Prostate gland (tissue), 2 donors: ENCODE measurements around the gene LRRC4C.

Source experiments
- POLR2A ChIP-seq: fragments of 450-650 bp; IDR thresholded peaks from one replicate; pipeline ENCODE4 v1.6.1; 2016; ENCODE audit warnings: antibody characterized with exemption, mild to moderate bottlenecking
- POLR2AphosphoS5 ChIP-seq: sonication (generic); formaldehyde crosslinking; IDR thresholded peaks from one replicate; pipeline ENCODE4 v1.6.1; 2017; ENCODE audit warnings: antibody characterized with exemption
- TF ChIP-seq, protein P1 (sequence below), 4 experiments: fragments of 200-600 bp in 2 of 4; fragments of 450-650 bp in 2 of 4; sonication (generic) in 2 of 4; IDR thresholded peaks; 1 replicate in 3 of 4; 2 replicates in 1 of 4; pipeline ENCODE4 v1.5.1; 2016 to 2019; ENCODE audit warnings: antibody characterized with exemption in 4 of 4, mild to moderate bottlenecking in 2 of 4, moderate library complexity in 2 of 4

DNA sequence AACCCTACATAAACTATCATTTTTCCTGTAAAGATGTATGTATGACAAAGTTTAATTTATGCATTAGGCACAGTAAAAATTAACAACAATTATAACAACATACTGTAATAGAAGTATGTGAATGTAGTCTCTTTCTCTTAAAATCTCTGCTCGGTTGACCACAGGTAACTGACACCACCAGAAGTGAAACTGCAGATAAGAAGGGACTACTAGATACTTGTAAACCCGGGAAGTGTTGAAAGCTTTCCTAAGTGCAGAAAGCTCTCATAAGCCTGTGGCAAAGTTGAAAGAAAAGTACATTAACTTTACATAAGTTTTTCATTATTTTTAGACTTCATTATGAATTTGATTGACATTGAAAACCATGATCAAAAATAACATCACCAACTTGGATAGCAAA is 1173.3 kb downstream of the LRRC4C start:
- TF ChIP-seq, protein P1, sequence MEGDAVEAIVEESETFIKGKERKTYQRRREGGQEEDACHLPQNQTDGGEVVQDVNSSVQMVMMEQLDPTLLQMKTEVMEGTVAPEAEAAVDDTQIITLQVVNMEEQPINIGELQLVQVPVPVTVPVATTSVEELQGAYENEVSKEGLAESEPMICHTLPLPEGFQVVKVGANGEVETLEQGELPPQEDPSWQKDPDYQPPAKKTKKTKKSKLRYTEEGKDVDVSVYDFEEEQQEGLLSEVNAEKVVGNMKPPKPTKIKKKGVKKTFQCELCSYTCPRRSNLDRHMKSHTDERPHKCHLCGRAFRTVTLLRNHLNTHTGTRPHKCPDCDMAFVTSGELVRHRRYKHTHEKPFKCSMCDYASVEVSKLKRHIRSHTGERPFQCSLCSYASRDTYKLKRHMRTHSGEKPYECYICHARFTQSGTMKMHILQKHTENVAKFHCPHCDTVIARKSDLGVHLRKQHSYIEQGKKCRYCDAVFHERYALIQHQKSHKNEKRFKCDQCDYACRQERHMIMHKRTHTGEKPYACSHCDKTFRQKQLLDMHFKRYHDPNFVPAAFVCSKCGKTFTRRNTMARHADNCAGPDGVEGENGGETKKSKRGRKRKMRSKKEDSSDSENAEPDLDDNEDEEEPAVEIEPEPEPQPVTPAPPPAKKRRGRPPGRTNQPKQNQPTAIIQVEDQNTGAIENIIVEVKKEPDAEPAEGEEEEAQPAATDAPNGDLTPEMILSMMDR (IDR thresholded peaks at IDR 0.05), result no peak
- TF ChIP-seq POLR2A (no peak), POLR2AphosphoS5 (no peak)
